HCT116 (cell line): ENCODE results near the gene TMEM154. TPM values are rescaled to one million over a fixed set of nuclear protein-coding genes. Genes with fewer than 3 reads are reported as not detected.
"Not testable (repeated sequence)": the region's sequence is repeated elsewhere in the genome, so short reads cannot be mapped to it uniquely, and the experiment has no call there.

Experiments used
- ATAC-seq: fragments of 200-7000 bp; cut with Tn5 transposase; 2 replicates; pipeline ENCODE4 v1.9.1; 2020; ENCODE audit warnings: mild to moderate bottlenecking, moderate library complexity
- BruUV-seq: library from RNA; stranded (reverse); fragments of 400-500 nt; replicated peaks from 2 replicates; lab custom pipeline; 2021; lab: Mats Ljungman, UMichigan
- CTCF ChIA-PET: fragments of 300-600 bp; sonication (Branson Sonifier 250); formaldehyde crosslinking; loops from one replicate; lab custom pipeline; 2021; ENCODE audit warnings: antibody characterized with exemption; lab: Charles Lee
- POLR2A ChIA-PET: fragments of 300-600, 350-600 bp; sonication (Branson Sonifier 250); formaldehyde crosslinking; loops from one replicate; lab custom pipeline; 2021; ENCODE audit warnings: antibody characterized with exemption; lab: Charles Lee
- RAD21 ChIA-PET, 2 experiments: fragments of 300-600 bp; sonication (Branson Sonifier 250); formaldehyde crosslinking; loops; one replicate each; lab custom pipeline; 2023; ENCODE audit warnings: low total read pairs in 2 of 2; ENCODE audit not compliant: uncharacterized antibody in 2 of 2, unreplicated experiment in 2 of 2, low non-redundant PET in 1 of 2; lab: Charles Lee
- DNase-seq: peaks from one replicate; pipeline ENCODE4 v3.0.0-alpha.2; 2010; ENCODE audit warnings: low read depth, low spot score
- H2AFZ ChIP-seq: fragments of 200-600 bp; shearing (Covaris generic), sonication (generic); 2 replicates; pipeline ENCODE4 v1.6.1; 2017; ENCODE audit warnings: low read depth, mixed run types, mixed read lengths, antibody characterized with exemption, low read length; ENCODE audit not compliant: poor library complexity, severe bottlenecking
- H3K27ac ChIP-seq: 2 replicates; pipeline ENCODE4 v1.5.1; 2012; ENCODE audit warnings: low read depth, low read length
- H3K27me3 ChIP-seq: fragments of 200-600 bp; sonication (generic); 2 replicates; pipeline ENCODE4 v1.6.1; 2016; ENCODE audit warnings: mixed run types, low read length, mixed read lengths; ENCODE audit not compliant: insufficient read depth
- H3K36me3 ChIP-seq, 2 experiments: fragments of 200-500 bp in 1 of 2; fragments of 200-600 bp in 1 of 2; sonication (Bioruptor generic) in 1 of 2; sonication (generic) in 1 of 2; 2 replicates each; pipeline versions ENCODE4 v1.5.1 to v1.6.1; 2014 to 2016; ENCODE audit warnings: low read length in 2 of 2, inconsistent platforms in 1 of 2, mixed read lengths in 1 of 2, mixed run types in 1 of 2; ENCODE audit not compliant: insufficient read depth in 2 of 2, control insufficient read depth in 1 of 2
- H3K4me1 ChIP-seq, 2 experiments: fragments of 200-600 bp in 1 of 2; sonication (generic) in 1 of 2; 2 replicates each; pipeline versions ENCODE4 v1.5.1 to v1.6.1; 2012 to 2017; ENCODE audit warnings: low read length in 2 of 2, inconsistent platforms in 1 of 2, mild to moderate bottlenecking in 1 of 2, mixed read lengths in 1 of 2, mixed run types in 1 of 2, moderate library complexity in 1 of 2; ENCODE audit not compliant: insufficient read depth in 2 of 2, control insufficient read depth in 1 of 2
- H3K4me2 ChIP-seq: fragments of 200-600 bp; sonication (generic); 2 replicates; pipeline ENCODE4 v1.6.1; 2017; ENCODE audit warnings: mixed run types, low read length, mixed read lengths
- H3K4me3 ChIP-seq, 2 experiments: fragments of 200-600 bp in 1 of 2; sonication (generic) in 1 of 2; replicated peaks in 1 of 2; 2 replicates each; pipeline ENCODE4 v1.5.1; 2011 to 2016; ENCODE audit warnings: low read length in 2 of 2, control low read depth in 1 of 2, low read depth in 1 of 2, mild to moderate bottlenecking in 1 of 2, mixed read lengths in 1 of 2, mixed run types in 1 of 2
- H3K79me2 ChIP-seq: fragments of 200-600 bp; sonication (generic); 2 replicates; pipeline ENCODE4 v1.6.1; 2017; ENCODE audit warnings: mild to moderate bottlenecking, mixed run types, low read length, moderate library complexity, mixed read lengths; ENCODE audit not compliant: insufficient read depth
- H3K9ac ChIP-seq: fragments of 200-600 bp; sonication (generic); 2 replicates; pipeline ENCODE4 v1.6.1; 2016; ENCODE audit warnings: low read length, mixed read lengths
- H3K9me2 ChIP-seq: fragments of 200-600 bp; sonication (generic), shearing (Covaris generic); 2 replicates; pipeline ENCODE4 v1.6.1; 2017; ENCODE audit warnings: mixed run types, mild to moderate bottlenecking, moderate library complexity; ENCODE audit not compliant: insufficient read depth
- H3K9me3 ChIP-seq, 2 experiments: fragments of 200-500 bp in 1 of 2; fragments of 200-600 bp in 1 of 2; sonication (Bioruptor generic) in 1 of 2; sonication (generic) in 1 of 2; 2 replicates each; pipeline ENCODE4 v1.6.1; 2014 to 2017; ENCODE audit warnings: low read length in 2 of 2, mixed read lengths in 2 of 2, inconsistent platforms in 1 of 2, low read depth in 1 of 2, mild to moderate bottlenecking in 1 of 2, mixed run types in 1 of 2, moderate library complexity in 1 of 2; ENCODE audit not compliant: control insufficient read depth in 1 of 2, insufficient read depth in 1 of 2
- H4K20me1 ChIP-seq: fragments of 200-600 bp; sonication (generic), shearing (Covaris generic); 2 replicates; pipeline ENCODE4 v1.6.1; 2017; ENCODE audit warnings: mixed run types, mild to moderate bottlenecking, moderate library complexity; ENCODE audit not compliant: insufficient read depth
- ATF3 ChIP-seq: IDR thresholded peaks from 2 replicates; pipeline ENCODE4 v1.6.1; 2012
- CBX3 ChIP-seq: IDR thresholded peaks from 2 replicates; pipeline ENCODE4 v1.6.1; 2012; ENCODE audit warnings: low read depth
- FOSL1 ChIP-seq: IDR thresholded peaks from 2 replicates; pipeline ENCODE4 v1.6.1; 2012; ENCODE audit warnings: low read depth
- JUND ChIP-seq: IDR thresholded peaks from 2 replicates; pipeline ENCODE4 v1.6.1; 2012
- MAX ChIP-seq: IDR thresholded peaks from 2 replicates; pipeline ENCODE4 v1.6.1; 2012
- REST ChIP-seq: IDR thresholded peaks from 2 replicates; pipeline ENCODE4 v1.6.1; 2012; ENCODE audit warnings: low read depth
- ZBTB33 ChIP-seq: IDR thresholded peaks from 2 replicates; pipeline ENCODE4 v1.6.1; 2011; ENCODE audit warnings: mild to moderate bottlenecking, low read length, moderate library complexity; ENCODE audit not compliant: insufficient replicate concordance; ENCODE audit errors: extremely low read depth
- intact Hi-C: fragments of 100-400 bp; cut with micrococcal nuclease; formaldehyde crosslinking; loops from 2 replicates; pipeline ENCODE4 v1.10.0; 2022
- total RNA-seq: library from RNA; stranded (reverse); gene quantifications from one replicate; pipeline ENCODE4 v1.2.1, GENCODE V29; 2021; ENCODE audit not compliant: unreplicated experiment

The TMEM154 gene
- total RNA-seq, 1 experiment from 2014 or later: 2.4 TPM

GRCh38 chr4:152665691-152666395 lies 14.0 kb downstream of the TMEM154 start:
- H3K4me3 ChIP-seq: no peak overlapping the region
- H3K27me3 ChIP-seq: no peaks in the 10 kb centered on the region
- no peaks in the 10 kb centered on the region for H3K9me2 ChIP-seq
- intact Hi-C loops: no loop called here
- ChIA-PET RAD21 (no interaction called here), POLR2A (no interaction called here), CTCF (no interaction called here)
- no peaks in the 10 kb centered on the region for H3K9me3 ChIP-seq
- H3K36me3 ChIP-seq: no peaks in the 10 kb centered on the region
- no peak overlapping the region for H2AFZ ChIP-seq
- ATAC-seq (no peak), DNase-seq (no peak)
- H4K20me1 ChIP-seq: no peaks in the 10 kb centered on the region
- H3K4me1 ChIP-seq: no peaks in the 10 kb centered on the region
- H3K9ac ChIP-seq: no peak overlapping the region
- no TSS peak for BruUV-seq
- TF ChIP-seq REST: no peak
- TF ChIP-seq FOSL1: no peak
- no peak for TF ChIP-seq MAX
- no peak for TF ChIP-seq CBX3
- TF ChIP-seq JUND: no peak
- TF ChIP-seq ZBTB33: no peak
- no peak for TF ChIP-seq ATF3
- H3K27ac ChIP-seq: no peak overlapping the region
- H3K79me2 ChIP-seq: no peaks in the 10 kb centered on the region
- no peak overlapping the region for H3K4me2 ChIP-seq

GRCh38 chr4:152664067-152664378 lies 15.8 kb downstream of the TMEM154 start:
- CTCF ChIA-PET, RAD21 ChIA-PET, POLR2A ChIA-PET, H3K4me2 ChIP-seq, H3K27ac ChIP-seq, H3K79me2 ChIP-seq, H3K36me3 ChIP-seq, H3K9me2 ChIP-seq, H2AFZ ChIP-seq, H3K9me3 ChIP-seq, intact Hi-C loops, BruUV-seq, H3K9ac ChIP-seq, H4K20me1 ChIP-seq, H3K27me3 ChIP-seq, DNase-seq, H3K4me3 ChIP-seq, ATAC-seq, H3K4me1 ChIP-seq: not testable (repeated sequence)
